GM19240 (cell line): Measurements from ENCODE around the gene ACTN1.

Experiments
- DNase-seq: peaks from one replicate; pipeline ENCODE4 v3.0.0; 2011; ENCODE audit warnings: low spot score; ENCODE audit not compliant: insufficient read length

ACTN1 gene

GRCh38 chr14:68836082-68836481 is 143.0 kb downstream of the ACTN1 start:
- DNase-seq: no peak

GRCh38 chr14:68834816-68835215 is 144.3 kb downstream of the ACTN1 start:
- no peak for DNase-seq

GRCh38 chr14:68828698-68829097 is 150.4 kb downstream of the ACTN1 start:
- DNase-seq: no peak

- no peak for DNase-seq
These were observed 153.4 kb downstream of the ACTN1 start for GRCh38 chr14:68825729-68826128.

DNA sequence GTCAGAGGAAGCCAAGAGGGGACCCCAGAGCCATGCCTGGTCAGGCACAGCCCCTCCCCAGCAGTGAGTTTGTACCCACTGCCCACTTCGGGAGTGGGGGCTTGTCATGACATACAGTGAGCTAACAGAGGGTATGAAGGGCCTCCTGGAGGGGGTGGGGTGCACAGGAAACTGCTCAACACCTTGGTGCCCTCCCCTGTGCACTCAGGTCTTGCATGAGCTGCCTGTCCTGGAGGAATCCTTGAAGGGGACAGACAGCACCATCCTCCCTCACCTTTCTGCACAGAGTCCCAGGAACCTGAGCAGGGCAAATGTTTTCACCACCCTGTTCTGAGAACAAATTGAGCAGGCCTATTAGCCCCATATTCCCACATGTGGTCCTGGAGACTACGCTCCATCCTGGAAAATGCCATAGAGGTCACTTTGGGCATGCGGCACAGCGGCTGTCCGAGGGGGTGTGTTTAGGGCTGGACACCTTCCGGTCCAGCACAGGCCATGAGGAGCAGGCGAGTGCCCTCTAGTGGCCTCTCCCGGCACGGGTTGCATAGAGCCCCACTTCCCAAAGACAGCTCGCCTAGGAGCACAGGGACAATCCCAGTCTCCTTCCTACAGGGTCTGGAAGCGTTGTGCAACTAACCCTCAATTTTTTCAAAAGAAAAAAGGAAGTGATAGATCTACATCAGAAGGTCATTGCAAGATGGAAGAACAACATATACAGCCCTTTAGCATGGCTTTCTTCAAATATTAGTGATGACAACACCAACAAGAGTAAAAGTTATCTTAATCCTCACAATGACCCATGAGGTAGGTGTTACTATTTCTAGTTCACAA is 154.4 kb downstream of the ACTN1 start:
- no peak for DNase-seq

DNA sequence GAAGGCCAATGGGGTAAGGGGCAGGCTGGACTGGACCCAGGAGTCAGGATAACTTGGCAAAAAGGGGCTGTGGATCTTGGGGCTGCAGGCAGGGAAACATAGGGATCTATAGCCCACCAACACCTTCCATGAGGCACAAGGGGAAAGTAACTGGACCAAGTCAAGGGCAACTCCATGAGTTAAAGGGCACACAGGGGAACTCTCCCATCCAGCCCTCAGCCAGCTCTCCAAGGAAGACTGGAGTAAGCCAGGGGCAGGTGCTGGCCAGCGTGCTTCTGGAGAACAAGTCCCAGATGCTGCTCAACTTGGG is 154.9 kb downstream of the ACTN1 start:
- DNase-seq: no peak
